ENCODE data around the gene TBC1D3E. TPM values are rescaled to one million over a fixed set of nuclear protein-coding genes. Genes with fewer than 3 reads are reported as not detected.
"Not testable (repeated sequence)": the region's sequence is repeated elsewhere in the genome, so short reads cannot be mapped to it uniquely, and the experiment has no call there.

The TBC1D3E gene
- total RNA-seq: not detected in 2 replicates

DNA sequence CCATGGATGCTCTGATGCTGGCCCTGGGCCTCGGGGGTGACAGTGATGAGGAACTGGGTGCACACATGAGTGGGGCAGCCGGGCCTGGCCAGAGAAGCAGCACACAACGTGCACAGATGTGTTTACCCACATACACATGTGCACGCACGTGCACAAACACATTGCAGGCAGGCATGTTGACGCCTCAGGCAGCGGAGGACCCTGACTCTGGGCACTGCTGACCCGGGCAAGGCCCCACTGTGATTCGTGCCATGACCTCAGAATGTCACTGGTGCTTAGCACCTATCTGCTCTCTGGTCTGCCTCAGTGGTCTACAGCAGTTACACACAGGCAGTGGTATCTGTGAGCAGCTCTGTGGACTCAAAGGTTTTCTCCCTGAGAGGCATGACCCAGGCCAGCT lies at the start of gene TBC1D3E:
Gene TBC1D3E (plus strand): TSS at position 301 of the 400 bp plus-strand sequence. CDS start 1,545 bp downstream, outside the sequence.
- H3K4me3 Mint-ChIP-seq (ENCODE audit: low read depth); H3K36me3 Mint-ChIP-seq (ENCODE audit: low read depth); DNase-seq (ENCODE audit: low spot score); H3K4me1 Mint-ChIP-seq (ENCODE audit: low read depth); H3K9me3 Mint-ChIP-seq; H3K27me3 Mint-ChIP-seq (ENCODE audit: low read depth); H3K27ac Mint-ChIP-seq; intact Hi-C loops (cut with micrococcal nuclease): not testable (repeated sequence)

DNA sequence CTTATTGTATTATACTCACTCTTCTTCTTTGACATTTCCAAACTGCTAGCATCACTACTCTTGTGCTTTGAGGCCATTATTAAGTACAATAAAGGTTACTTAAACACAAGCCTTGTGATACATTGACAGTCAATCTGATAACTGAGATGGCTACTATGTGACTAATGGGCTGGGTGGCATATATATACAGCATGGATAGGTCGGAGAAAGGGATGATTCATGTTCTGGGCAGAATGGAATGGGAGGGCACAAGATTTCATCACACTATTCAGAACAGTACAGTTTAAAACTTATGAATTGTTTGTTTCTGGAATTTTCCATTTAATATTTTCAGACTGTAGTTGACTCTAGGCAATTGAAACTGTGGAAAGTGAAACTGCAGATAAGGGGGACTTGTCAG lies 40.4 kb upstream of the TBC1D3E start:
- H3K4me3 Mint-ChIP-seq (ENCODE audit: low read depth): not testable (repeated sequence)

DNA sequence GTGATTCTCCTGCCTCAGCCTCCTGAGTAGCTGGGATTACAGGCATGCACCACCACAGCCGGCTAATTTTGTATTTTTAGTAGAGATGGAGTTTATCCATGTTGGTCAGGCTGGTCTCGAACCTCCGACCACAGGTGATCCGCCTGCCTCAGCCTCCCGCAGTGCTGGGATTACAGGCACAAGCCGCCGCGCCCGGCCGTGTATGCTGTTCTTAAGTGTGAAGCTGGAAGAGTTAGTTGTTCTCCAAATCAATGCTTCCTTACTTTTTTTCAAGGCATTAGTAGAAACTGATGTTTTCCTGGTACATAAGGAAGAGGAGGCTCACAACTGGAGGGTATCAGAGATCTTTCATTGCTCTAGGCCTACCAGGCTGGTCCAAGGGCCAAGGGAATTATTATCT lies 39.6 kb upstream of the TBC1D3E start:
- DNase-seq (ENCODE audit: low spot score); H3K27me3 Mint-ChIP-seq (ENCODE audit: low read depth); H3K9me3 Mint-ChIP-seq; H3K36me3 Mint-ChIP-seq (ENCODE audit: low read depth); H3K4me3 Mint-ChIP-seq (ENCODE audit: low read depth); intact Hi-C loops (cut with micrococcal nuclease); H3K27ac Mint-ChIP-seq; H3K4me1 Mint-ChIP-seq (ENCODE audit: low read depth): not testable (repeated sequence)

More for the DNA sequence above, 40.4 kb upstream of the TBC1D3E start:
- intact Hi-C loops (cut with micrococcal nuclease); H3K4me1 Mint-ChIP-seq (ENCODE audit: low read depth); H3K27ac Mint-ChIP-seq; H3K27me3 Mint-ChIP-seq (ENCODE audit: low read depth); H3K36me3 Mint-ChIP-seq (ENCODE audit: low read depth); H3K9me3 Mint-ChIP-seq; DNase-seq (ENCODE audit: low spot score): not testable (repeated sequence)

DNA sequence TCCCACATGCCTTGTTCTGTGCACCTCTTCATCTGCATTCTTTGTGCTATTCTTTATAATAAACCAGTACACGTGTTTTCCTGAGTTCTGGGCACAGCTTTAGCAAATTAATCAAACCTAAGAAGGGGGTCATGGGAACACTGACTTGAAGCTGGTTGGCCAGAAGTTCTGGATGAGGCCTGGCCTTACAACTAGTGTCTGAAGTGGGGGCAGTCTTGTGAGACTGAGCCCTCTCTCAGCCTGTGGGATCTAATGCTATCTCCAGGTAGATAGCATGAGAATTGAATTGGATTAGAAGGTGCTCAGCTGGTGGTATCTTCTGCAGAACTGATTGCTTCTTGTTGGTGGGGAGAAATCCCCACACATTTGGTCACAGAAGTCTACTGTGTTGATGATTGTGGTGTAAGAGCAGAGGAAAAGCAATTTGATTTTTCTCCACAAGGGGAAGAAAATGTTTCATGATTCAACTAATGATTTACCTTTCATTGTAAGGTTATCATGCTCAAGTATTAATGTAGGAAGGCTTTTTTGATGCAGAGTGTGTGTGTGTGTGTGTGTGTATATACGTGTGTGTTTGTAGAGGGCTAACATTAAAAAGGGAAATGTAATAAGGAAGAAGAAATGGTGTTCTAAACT lies 33.6 kb upstream of the TBC1D3E start:
- H3K36me3 Mint-ChIP-seq (ENCODE audit: low read depth); intact Hi-C loops (cut with micrococcal nuclease); H3K27me3 Mint-ChIP-seq (ENCODE audit: low read depth); DNase-seq (ENCODE audit: low spot score); H3K27ac Mint-ChIP-seq; H3K9me3 Mint-ChIP-seq; H3K4me3 Mint-ChIP-seq (ENCODE audit: low read depth); H3K4me1 Mint-ChIP-seq (ENCODE audit: low read depth): not testable (repeated sequence)

DNA sequence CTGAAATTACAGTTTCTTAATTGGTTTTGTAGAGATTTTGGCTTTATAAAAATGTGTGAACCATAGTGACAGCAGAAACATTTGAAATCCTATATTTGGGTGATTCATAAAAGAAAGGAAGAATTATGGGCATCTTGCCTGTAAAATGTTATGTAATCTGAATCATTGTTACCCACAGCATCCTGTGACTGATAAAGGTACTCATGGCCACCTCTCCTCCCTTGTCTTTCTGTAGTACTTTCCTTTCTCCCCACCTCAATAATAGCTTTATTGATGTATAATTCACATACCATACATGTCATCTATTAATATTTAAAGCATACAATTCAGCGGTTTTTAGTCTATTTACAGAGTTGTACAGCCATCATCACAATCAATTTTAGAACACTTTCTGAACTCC lies 28.5 kb upstream of the TBC1D3E start:
- H3K27me3 Mint-ChIP-seq (ENCODE audit: low read depth); H3K9me3 Mint-ChIP-seq; H3K4me1 Mint-ChIP-seq (ENCODE audit: low read depth); H3K4me3 Mint-ChIP-seq (ENCODE audit: low read depth); DNase-seq (ENCODE audit: low spot score); intact Hi-C loops (cut with micrococcal nuclease); H3K27ac Mint-ChIP-seq; H3K36me3 Mint-ChIP-seq (ENCODE audit: low read depth): not testable (repeated sequence)

DNA sequence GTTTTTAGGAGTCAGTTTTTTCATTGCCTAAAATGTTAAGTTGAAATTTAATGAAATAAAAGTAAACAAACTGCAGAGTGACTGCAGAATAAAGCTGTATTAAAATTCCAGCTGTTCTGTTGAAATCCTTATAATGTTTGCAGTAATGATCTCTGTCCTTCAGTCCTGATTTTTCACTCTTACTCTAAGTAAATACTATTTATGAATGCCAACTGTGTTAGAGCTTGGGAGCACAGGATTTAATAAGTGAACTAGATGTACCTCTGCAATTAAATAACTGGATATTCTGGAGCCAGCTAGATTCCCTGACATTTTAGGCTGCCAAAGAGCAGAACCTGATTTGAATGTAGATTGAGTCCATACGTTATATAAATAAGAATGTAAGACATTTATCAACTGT lies 7.9 kb upstream of the TBC1D3E start:
- H3K27ac Mint-ChIP-seq; H3K9me3 Mint-ChIP-seq; intact Hi-C loops (cut with micrococcal nuclease); H3K4me3 Mint-ChIP-seq (ENCODE audit: low read depth); H3K36me3 Mint-ChIP-seq (ENCODE audit: low read depth); H3K27me3 Mint-ChIP-seq (ENCODE audit: low read depth); DNase-seq (ENCODE audit: low spot score); H3K4me1 Mint-ChIP-seq (ENCODE audit: low read depth): not testable (repeated sequence)

DNA sequence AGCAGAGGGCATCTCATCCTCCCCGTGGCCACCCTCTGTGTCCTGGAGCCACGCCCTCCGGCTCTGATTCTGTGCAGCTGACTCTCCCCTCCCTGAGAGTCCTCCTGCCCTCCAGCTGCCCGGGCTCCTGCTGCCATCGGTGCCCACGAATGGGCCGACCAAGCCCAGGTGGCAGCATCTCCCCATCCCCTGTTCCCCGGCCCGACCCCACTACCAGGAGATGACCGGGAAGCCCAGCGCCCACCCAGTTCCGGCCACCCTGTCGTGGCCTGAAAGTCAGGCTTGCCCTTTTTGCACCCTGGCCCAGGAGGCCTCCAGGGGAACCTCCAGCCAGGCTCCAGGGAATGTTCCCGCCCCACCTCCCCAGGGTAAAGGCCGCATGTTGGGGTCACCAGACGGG lies 7.1 kb downstream of the TBC1D3E start:
- H3K4me3 Mint-ChIP-seq (ENCODE audit: low read depth); H3K36me3 Mint-ChIP-seq (ENCODE audit: low read depth); intact Hi-C loops (cut with micrococcal nuclease); H3K4me1 Mint-ChIP-seq (ENCODE audit: low read depth); H3K9me3 Mint-ChIP-seq; DNase-seq (ENCODE audit: low spot score); H3K27me3 Mint-ChIP-seq (ENCODE audit: low read depth); H3K27ac Mint-ChIP-seq: not testable (repeated sequence)

Other genes with a start within 250 kb of the TBC1D3E start
- gene TBC1D3K, start 203.5 kb upstream of the TBC1D3E start, total RNA-seq: not detected in 2 replicates
- 18.1 and 22.5 TPM in 2 replicates for gene TBC1D3L, start 138.9 kb upstream of the TBC1D3E start, total RNA-seq
- gene TBC1D3D, start 124.0 kb upstream of the TBC1D3E start, total RNA-seq: 1.5 TPM in 1 of 2 replicates, not detected in the other
- gene TBC1D3C, start 59.3 kb upstream of the TBC1D3E start, total RNA-seq: not detected in 2 replicates
- gene TBC1D3, start 64.6 kb downstream of the TBC1D3E start, total RNA-seq: not detected in 2 replicates
- 43.5 and 44.6 TPM in 2 replicates for gene MRPL45, start 169.2 kb downstream of the TBC1D3E start, total RNA-seq
- not detected in 2 replicates for gene GPR179, start 216.0 kb downstream of the TBC1D3E start, total RNA-seq
- 25.9 and 30.5 TPM in 2 replicates for gene SOCS7, start 223.9 kb downstream of the TBC1D3E start, total RNA-seq